Caco-2 (cell line): ENCODE data around the gene MAST4. TPM values are rescaled to one million over a fixed set of nuclear protein-coding genes. Genes with fewer than 3 reads are reported as not detected.

ENCODE experiments used
- BruUV-seq: library from RNA; stranded (reverse); fragments of 400-500 nt; replicated peaks from 2 replicates; lab custom pipeline; 2021; lab: Mats Ljungman, UMichigan
- CTCF ChIA-PET: fragments of 300-600 bp; sonication (Branson Sonifier 250); formaldehyde crosslinking; loops from one replicate; lab custom pipeline; 2022; ENCODE audit warnings: antibody characterized with exemption; lab: Charles Lee
- POLR2A ChIA-PET: fragments of 300-600 bp; sonication (Branson Sonifier 250); formaldehyde crosslinking; loops from one replicate; lab custom pipeline; 2022; ENCODE audit warnings: antibody characterized with exemption; lab: Charles Lee
- DNase-seq, 2 experiments: peaks; one replicate each; pipeline versions ENCODE4 v3.0.0 to v3.0.0-alpha.2; 2020 to 2022
- H3K27me3 ChIP-seq: replicated peaks from 2 replicates; pipeline ENCODE4 v1.6.0; 2011; ENCODE audit warnings: low read length; ENCODE audit not compliant: control insufficient read depth, insufficient read depth
- H3K36me3 ChIP-seq: 2 replicates; pipeline ENCODE4 v1.5.1; 2011; ENCODE audit warnings: low read length; ENCODE audit not compliant: control insufficient read depth, insufficient read depth
- H3K4me1 ChIP-seq: fragments of 250-450 bp; sonication (Bioruptor Pico); 2 replicates; pipeline ENCODE4 v1.5.1; 2020; ENCODE audit warnings: mild to moderate bottlenecking
- H3K4me3 ChIP-seq: 2 replicates; pipeline ENCODE4 v1.5.1; 2011; ENCODE audit warnings: low read depth, mild to moderate bottlenecking, control low read depth, low read length
- H3K9me3 ChIP-seq: fragments of 250-450 bp; sonication (Bioruptor Pico); 2 replicates; pipeline ENCODE4 v1.5.1; 2020; ENCODE audit warnings: mild to moderate bottlenecking, moderate library complexity
- H3K27ac Mint-ChIP-seq: one replicate; pipeline ENCODE4 v1.8.0; 2022; ENCODE audit warnings: mixed read lengths; ENCODE audit not compliant: unreplicated experiment
- H3K27me3 Mint-ChIP-seq: one replicate; pipeline ENCODE4 v1.8.0; 2022; ENCODE audit warnings: mixed read lengths; ENCODE audit not compliant: insufficient read depth, unreplicated experiment
- H3K36me3 Mint-ChIP-seq: one replicate; pipeline ENCODE4 v1.8.0; 2022; ENCODE audit warnings: mild to moderate bottlenecking, mixed read lengths; ENCODE audit not compliant: insufficient read depth, unreplicated experiment
- H3K4me1 Mint-ChIP-seq: one replicate; pipeline ENCODE4 v1.8.0; 2022; ENCODE audit warnings: low read depth, mixed read lengths; ENCODE audit not compliant: unreplicated experiment
- H3K4me3 Mint-ChIP-seq: one replicate; pipeline ENCODE4 v1.8.0; 2022; ENCODE audit warnings: mild to moderate bottlenecking, moderate library complexity, mixed read lengths; ENCODE audit not compliant: unreplicated experiment
- H3K9me3 Mint-ChIP-seq: one replicate; pipeline ENCODE4 v1.8.0; 2022; ENCODE audit warnings: mixed read lengths; ENCODE audit not compliant: unreplicated experiment
- CTCF ChIP-seq, 2 experiments: fragments of 200-600 bp in 1 of 2; IDR thresholded peaks; 1 replicate in 1 of 2; 2 replicates in 1 of 2; pipeline versions ENCODE4 v1.5.1 to v1.8.0; 2011 to 2022; ENCODE audit warnings: antibody characterized with exemption in 1 of 2, control low read depth in 1 of 2, inconsistent platforms in 1 of 2, low read depth in 1 of 2, low read length in 1 of 2, mild to moderate bottlenecking in 1 of 2, moderate library complexity in 1 of 2; ENCODE audit not compliant: insufficient read depth in 1 of 2, severe bottlenecking in 1 of 2, unreplicated experiment in 1 of 2
- intact Hi-C: fragments of 100-400 bp; cut with micrococcal nuclease; formaldehyde crosslinking; loops from one replicate; pipeline ENCODE4 v1.10.0; 2022; ENCODE audit not compliant: unreplicated experiment
- total RNA-seq: library from RNA; stranded (reverse); gene quantifications from 2 replicates; pipeline ENCODE4 v1.2.3, GENCODE V29; 2022

MAST4 gene
- total RNA-seq, 1 experiment from 2014 or later = 17.8 TPM

GRCh38 chr5:66958980-66959641, 362.9 kb downstream of the MAST4 start:
- POLR2A ChIA-PET = no interaction called here
- no TSS peak for BruUV-seq

GRCh38 chr5:66959653-66960052, 363.5 kb downstream of the MAST4 start:
- POLR2A ChIA-PET = interaction anchor here (0.5 kb wide), 1 partner anchor 188 kb away, joined by 3 read pairs; no protein-coding TSS in a partner anchor

More at GRCh38 chr5:66958980-66959641, 362.9 kb downstream of the MAST4 start:
- no peaks in the 10 kb centered on the region for H3K9me3 ChIP-seq
- Mint-ChIP-seq H3K4me3 (no peak overlapping the region), H3K4me1 (peaks cover 8% of the 10 kb centered on the region), H3K27ac (no peak overlapping the region), H3K36me3 (no peaks in the 10 kb centered on the region), H3K27me3 (no peaks in the 10 kb centered on the region), H3K9me3 (no peaks in the 10 kb centered on the region)
- peaks cover 21% of the 10 kb centered on the region; the same call in 1 of the 2 replicates for H3K4me1 ChIP-seq
- TF ChIP-seq CTCF (IDR thresholded peaks at IDR 0.05; ENCODE audit: insufficient read depth in 1 of 2, low read depth in 1 of 2, low read length in 1 of 2, severe bottlenecking in 1 of 2, unreplicated experiment in 1 of 2) = no peak
- no peaks in the 10 kb centered on the region for H3K36me3 ChIP-seq
- CTCF ChIA-PET = interaction anchor here (0.6 to 1.2 kb wide), 2 partner anchors 11 to 28 kb away, joined by 3 read pairs; no protein-coding TSS in a partner anchor
- no peaks in the 10 kb centered on the region for H3K27me3 ChIP-seq
- intact Hi-C loops = no loop called here
- no peak for DNase-seq
- no peak overlapping the region for H3K4me3 ChIP-seq

More at GRCh38 chr5:66959653-66960052, 363.5 kb downstream of the MAST4 start:
- H3K27me3 ChIP-seq = no peaks in the 10 kb centered on the region
- peaks cover 21% of the 10 kb centered on the region; the same call in 1 of the 2 replicates for H3K4me1 ChIP-seq
- H3K27me3 Mint-ChIP-seq = no peaks in the 10 kb centered on the region
- peaks cover 8% of the 10 kb centered on the region for H3K4me1 Mint-ChIP-seq
- H3K9me3 Mint-ChIP-seq = no peaks in the 10 kb centered on the region
- no TSS peak for BruUV-seq
- DNase-seq = no peak
- no peaks in the 10 kb centered on the region for H3K36me3 ChIP-seq
- no peak overlapping the region for H3K4me3 Mint-ChIP-seq
- H3K27ac Mint-ChIP-seq = no peak overlapping the region
- no peak for TF ChIP-seq CTCF (IDR thresholded peaks at IDR 0.05; ENCODE audit: insufficient read depth in 1 of 2, low read depth in 1 of 2, low read length in 1 of 2, severe bottlenecking in 1 of 2, unreplicated experiment in 1 of 2)
- H3K9me3 ChIP-seq = no peaks in the 10 kb centered on the region
- CTCF ChIA-PET = interaction anchor here (0.6 to 1.2 kb wide), 2 partner anchors 12 to 28 kb away, joined by 3 read pairs; no protein-coding TSS in a partner anchor
- no peaks in the 10 kb centered on the region for H3K36me3 Mint-ChIP-seq
- H3K4me3 ChIP-seq = no peak overlapping the region
- intact Hi-C loops = no loop called here
